CD4-positive, alpha-beta T cell treated with Interleukin-4 for 4 hours (primary cell): ENCODE measurements around the gene EPN2.

Experiments
- DNase-seq: peaks from one replicate; pipeline ENCODE4 v3.0.0-alpha.2; 2020

EPN2 gene

GRCh38 chr17:19296786-19297778 is 59.9 kb downstream of the EPN2 start:
- DNase-seq: no peak

GRCh38 chr17:19298569-19299213 is 61.5 kb downstream of the EPN2 start:
- DNase-seq: no peak

- no peak for DNase-seq
These were observed 62.1 kb downstream of the EPN2 start for GRCh38 chr17:19299214-19299747.

- no peak for DNase-seq
These were observed 62.7 kb downstream of the EPN2 start for GRCh38 chr17:19299866-19300265.

GRCh38 chr17:19301274-19301951 is 64.2 kb downstream of the EPN2 start:
- DNase-seq: no peak

- no peak for DNase-seq
These were observed 64.8 kb downstream of the EPN2 start for GRCh38 chr17:19301973-19302372.

GRCh38 chr17:19302791-19303331 is 65.7 kb downstream of the EPN2 start:
- no peak for DNase-seq

- no peak for DNase-seq
These were observed 66.2 kb downstream of the EPN2 start for GRCh38 chr17:19303367-19303776.

GRCh38 chr17:19304209-19304608 is 67.0 kb downstream of the EPN2 start:
- peak; percentile 23 for DNase-seq

- DNase-seq: no peak
These were observed 67.6 kb downstream of the EPN2 start for GRCh38 chr17:19304751-19305150.

GRCh38 chr17:19305256-19305655 is 68.1 kb downstream of the EPN2 start:
- no peak for DNase-seq

- no peak for DNase-seq
These were observed 68.6 kb downstream of the EPN2 start for GRCh38 chr17:19305761-19306159.

- DNase-seq: peak; percentile 52
These were observed 69.3 kb downstream of the EPN2 start for GRCh38 chr17:19306160-19307111.

- no peak for DNase-seq
These were observed 70.4 kb downstream of the EPN2 start for GRCh38 chr17:19307521-19307920.

GRCh38 chr17:19308398-19308797 is 71.2 kb downstream of the EPN2 start:
- no peak for DNase-seq

- no peak for DNase-seq
These were observed 72.5 kb downstream of the EPN2 start for GRCh38 chr17:19309701-19310100.

- no peak for DNase-seq
These were observed 73.0 kb downstream of the EPN2 start for GRCh38 chr17:19310151-19310550.

- DNase-seq: no peak
These were observed 73.8 kb downstream of the EPN2 start for GRCh38 chr17:19311016-19311415.

- DNase-seq: no peak
These were observed 74.5 kb downstream of the EPN2 start for GRCh38 chr17:19311421-19312215.

GRCh38 chr17:19312406-19312805 is 75.2 kb downstream of the EPN2 start:
- no peak for DNase-seq
